Vagina (tissue), 2 donors: ENCODE data around the gene ALK.

Experiments
- CTCF ChIP-seq, 3 experiments: fragments of 450-650 bp in 2 of 3; fragments of 200-600 bp in 1 of 3; sonication (generic) in 1 of 3; IDR thresholded peaks; one replicate each; pipeline ENCODE4 v1.5.1; 2017 to 2019; ENCODE audit warnings: antibody characterized with exemption in 3 of 3, mild to moderate bottlenecking in 2 of 3, moderate library complexity in 2 of 3
- POLR2A ChIP-seq, 2 donors: fragments of 450-650 bp; IDR thresholded peaks; one replicate each; pipeline ENCODE4 v1.6.1; 2017; ENCODE audit warnings: antibody characterized with exemption in 2 of 2, mild to moderate bottlenecking in 2 of 2, moderate library complexity in 2 of 2
- POLR2AphosphoS5 ChIP-seq, 2 donors: sonication (generic); formaldehyde crosslinking; IDR thresholded peaks; one replicate each; pipeline ENCODE4 v1.9.0; 2017; ENCODE audit warnings: antibody characterized with exemption in 2 of 2, mild to moderate bottlenecking in 2 of 2, low read depth in 1 of 2; ENCODE audit not compliant: insufficient read depth in 1 of 2

GRCh38 chr2:29676886-29677453 is 244.4 kb downstream of the ALK start:
- TF ChIP-seq CTCF (IDR thresholded peaks at IDR 0.05), result no peak
- TF ChIP-seq POLR2A (IDR thresholded peaks at IDR 0.05), result no peak
- TF ChIP-seq POLR2AphosphoS5 (IDR thresholded peaks at IDR 0.05; ENCODE audit: insufficient read depth in 1 of 2, low read depth in 1 of 2), result no peak
